Muscle layer of colon (tissue), 2 donors: Measurements from ENCODE around the gene MSN.
"Not testable (repeated sequence)": the region's sequence is repeated elsewhere in the genome, so short reads cannot be mapped to it uniquely, and the experiment has no call there.

Experiments
- H3K27ac ChIP-seq: one replicate; pipeline ENCODE4 v1.7.0; 2013; ENCODE audit warnings: low read depth, mild to moderate bottlenecking, low read length, moderate library complexity
- H3K27me3 ChIP-seq, 2 donors: one replicate each; pipeline ENCODE4 v1.7.0; 2013; ENCODE audit warnings: low read length in 2 of 2, mild to moderate bottlenecking in 2 of 2; ENCODE audit not compliant: insufficient read depth in 2 of 2, control insufficient read depth in 1 of 2
- H3K36me3 ChIP-seq: one replicate; pipeline ENCODE4 v1.7.0; 2013; ENCODE audit warnings: mild to moderate bottlenecking, low read length; ENCODE audit not compliant: insufficient read depth
- H3K4me1 ChIP-seq: one replicate; pipeline ENCODE4 v1.7.0; 2013; ENCODE audit warnings: mild to moderate bottlenecking, low read length; ENCODE audit not compliant: insufficient read depth
- H3K4me3 ChIP-seq, 2 donors: one replicate each; pipeline ENCODE4 v1.7.0; 2013; ENCODE audit warnings: low read length in 2 of 2, low read depth in 1 of 2, mild to moderate bottlenecking in 1 of 2, moderate library complexity in 1 of 2
- H3K9ac ChIP-seq: one replicate; pipeline ENCODE4 v1.7.0; 2013; ENCODE audit warnings: low read length
- H3K9me3 ChIP-seq: one replicate; pipeline ENCODE4 v1.7.0; 2013; ENCODE audit warnings: mild to moderate bottlenecking, low read length
- donor health status: abdominal sarcoma.
- donor health status: Adenocarcinoma of cecum.

MSN gene

DNA sequence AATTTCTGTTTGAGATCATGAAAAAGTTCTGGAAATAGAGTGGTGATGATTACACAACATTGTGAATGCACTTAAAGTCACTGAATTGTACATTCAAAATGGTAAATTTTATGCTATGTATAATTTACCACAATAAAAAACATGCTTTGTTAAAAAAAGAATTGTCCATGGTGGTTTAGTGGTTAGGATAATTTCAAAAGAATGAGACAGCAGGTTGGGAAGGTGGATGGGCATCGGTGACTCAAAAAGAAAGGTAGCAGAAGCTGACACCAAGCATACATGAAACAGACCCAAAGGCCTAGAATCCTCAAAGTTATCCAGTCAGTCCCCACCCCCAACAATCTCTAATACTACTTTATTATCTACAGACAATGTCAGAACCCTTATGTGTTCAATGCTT is 91.1 kb downstream of the MSN start:
- H3K4me3 ChIP-seq: no peak overlapping the region
- H3K27ac ChIP-seq: no peak overlapping the region
- no peaks in the 10 kb centered on the region for H3K9me3 ChIP-seq
- H3K4me1 ChIP-seq: no peaks in the 10 kb centered on the region
- H3K27me3 ChIP-seq: no peaks in the 10 kb centered on the region
- no peak overlapping the region for H3K9ac ChIP-seq
- H3K36me3 ChIP-seq: no peaks in the 10 kb centered on the region

DNA sequence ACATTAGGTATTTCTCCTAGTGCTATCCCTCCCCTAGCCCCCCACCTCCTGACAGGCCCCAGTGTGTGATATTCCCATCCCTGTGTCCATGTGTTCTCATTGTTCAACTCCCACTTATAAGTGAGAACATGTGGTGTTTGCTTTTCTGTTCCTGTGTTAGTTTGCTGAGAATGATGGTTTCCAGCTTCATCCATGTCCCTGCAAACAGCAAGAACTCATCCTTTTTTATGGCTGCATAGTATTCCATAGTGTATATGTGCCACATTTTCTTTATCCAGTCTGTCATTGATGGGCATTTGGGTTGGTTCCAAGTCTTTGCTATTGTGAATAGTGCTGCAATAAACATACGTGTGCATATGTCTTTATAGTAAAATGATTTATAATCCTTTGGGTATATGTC is 92.1 kb downstream of the MSN start:
- H3K36me3 ChIP-seq, H3K9me3 ChIP-seq, H3K4me1 ChIP-seq, H3K9ac ChIP-seq, H3K27ac ChIP-seq, H3K4me3 ChIP-seq, H3K27me3 ChIP-seq: not testable (repeated sequence)

DNA sequence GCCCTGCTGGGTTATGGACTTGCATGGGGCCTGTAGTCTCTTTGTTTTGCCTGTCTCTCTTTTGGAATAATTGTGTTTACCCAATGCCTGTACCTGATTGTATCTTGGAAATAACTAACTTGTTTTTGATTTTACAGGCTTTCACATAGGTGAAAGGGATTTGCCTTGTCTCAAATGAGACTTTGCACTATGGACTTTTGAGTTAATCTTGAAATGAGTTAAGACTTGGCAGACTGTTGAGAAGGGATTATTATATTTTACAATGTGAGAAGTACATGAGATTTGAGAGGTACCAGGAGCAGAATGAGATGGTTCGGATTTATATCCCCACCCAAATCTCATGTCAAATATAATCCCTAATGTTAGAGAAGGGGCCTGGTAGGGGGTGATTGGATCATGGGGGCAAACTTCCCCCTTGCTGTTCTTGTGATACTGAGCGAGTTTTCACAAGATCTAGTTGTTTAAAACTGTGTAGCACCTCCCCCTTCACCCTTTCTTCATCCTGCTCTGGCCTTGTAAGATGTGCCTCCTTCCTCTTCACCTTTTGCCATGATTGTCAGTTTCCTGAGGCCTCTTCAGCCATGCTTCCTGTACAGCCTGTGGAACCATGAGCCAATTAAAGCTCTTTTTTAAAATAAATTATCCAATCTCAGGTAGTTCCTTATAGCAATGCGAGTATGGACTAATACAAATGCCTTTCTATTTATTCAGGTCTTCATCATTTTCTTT is 102.3 kb downstream of the MSN start:
- no peaks in the 10 kb centered on the region for H3K27me3 ChIP-seq
- H3K4me3 ChIP-seq: no peak overlapping the region
- no peaks in the 10 kb centered on the region for H3K36me3 ChIP-seq
- no peak overlapping the region for H3K27ac ChIP-seq
- no peaks in the 10 kb centered on the region for H3K9me3 ChIP-seq
- no peaks in the 10 kb centered on the region for H3K4me1 ChIP-seq
- no peak overlapping the region for H3K9ac ChIP-seq

DNA sequence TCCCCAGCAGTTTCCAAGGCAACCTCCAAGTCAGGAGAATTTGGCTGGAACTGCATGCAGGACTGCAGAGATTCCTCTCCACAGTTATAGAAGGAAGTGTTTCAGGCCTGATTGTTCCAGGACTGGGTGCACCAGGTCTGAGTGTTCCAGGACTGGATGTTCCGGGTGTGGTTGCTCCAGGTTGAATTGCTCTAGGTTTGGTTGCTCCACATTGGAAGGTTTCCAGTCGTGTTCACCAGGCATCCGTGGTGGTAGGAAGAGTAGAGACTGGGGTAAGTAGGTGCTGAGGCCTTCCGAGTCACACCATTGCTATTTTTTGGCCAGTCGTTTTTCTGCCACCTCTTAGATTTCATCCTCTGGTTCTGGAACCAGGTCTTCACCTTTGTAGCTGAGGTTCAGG is 105.4 kb downstream of the MSN start:
- H3K27ac ChIP-seq: no peak overlapping the region

DNA sequence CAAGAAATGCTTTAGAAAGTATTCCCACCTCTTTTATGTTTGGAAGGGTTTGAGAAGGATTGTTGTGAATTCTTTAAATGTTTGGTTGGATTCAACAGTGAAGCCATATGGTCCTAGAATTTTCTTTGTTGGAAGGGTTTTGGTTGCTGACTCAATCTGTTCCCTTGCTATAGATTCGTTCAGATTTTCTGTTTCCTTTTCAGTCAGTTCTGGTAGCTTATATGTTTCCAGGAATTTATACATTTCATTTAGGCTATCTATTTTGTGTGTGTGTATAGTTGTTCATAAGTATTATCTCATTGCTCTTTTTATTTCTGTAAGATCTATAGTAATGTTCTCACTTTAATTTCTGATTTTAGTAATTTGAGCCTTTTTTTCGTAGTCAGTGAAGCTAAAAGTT is 114.4 kb downstream of the MSN start:
- H3K4me3 ChIP-seq: no peak overlapping the region
- H3K27me3 ChIP-seq: no peaks in the 10 kb centered on the region

More for the DNA sequence above, 105.4 kb downstream of the MSN start:
- no peak overlapping the region for H3K4me3 ChIP-seq
- H3K9ac ChIP-seq: no peak overlapping the region
- H3K9me3 ChIP-seq: no peaks in the 10 kb centered on the region
- H3K36me3 ChIP-seq: no peaks in the 10 kb centered on the region
- H3K4me1 ChIP-seq: no peaks in the 10 kb centered on the region
- H3K27me3 ChIP-seq: no peaks in the 10 kb centered on the region

DNA sequence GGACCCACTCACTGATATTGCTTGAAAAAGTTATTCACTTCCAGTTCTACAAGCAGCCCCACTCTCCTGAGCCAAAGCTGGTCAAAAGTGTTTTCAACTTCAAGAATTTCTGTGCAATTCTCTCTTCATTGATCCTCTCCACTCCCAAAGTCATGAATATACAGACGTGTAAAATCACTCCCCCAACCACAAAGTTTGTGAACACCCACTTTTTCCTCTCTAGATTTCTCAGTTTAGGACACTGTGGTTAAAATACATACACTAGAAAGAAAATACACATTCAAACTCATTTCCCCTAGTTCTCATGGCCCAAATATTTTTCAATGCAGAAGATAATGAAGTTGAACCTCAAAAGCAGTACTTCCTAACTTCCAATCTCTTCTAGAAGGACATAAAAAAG is 116.3 kb downstream of the MSN start:
- Histone ChIP-seq H3K27me3 (no peaks in the 10 kb centered on the region), H3K36me3 (no peaks in the 10 kb centered on the region), H3K4me1 (no peaks in the 10 kb centered on the region), H3K9me3 (no peaks in the 10 kb centered on the region), H3K27ac (no peak overlapping the region), H3K4me3 (no peak overlapping the region), H3K9ac (no peak overlapping the region)

More for the DNA sequence above, 114.4 kb downstream of the MSN start:
- no peaks in the 10 kb centered on the region for H3K36me3 ChIP-seq
- H3K27ac ChIP-seq: no peak overlapping the region
- H3K9me3 ChIP-seq: no peaks in the 10 kb centered on the region
- no peak overlapping the region for H3K9ac ChIP-seq
- H3K4me1 ChIP-seq: no peaks in the 10 kb centered on the region
